ENCODE results near the gene UBE2L5.

UBE2L5 gene

GRCh38 chr13:30381049-30381448 lies 41.2 kb upstream of the UBE2L5 start:
- TF ChIP-seq TOX (CRISPR knock-in tag; IDR thresholded peaks at IDR 0.05; ENCODE audit: borderline replicate concordance): no peak
- no peak for TF ChIP-seq ZNF70 (CRISPR knock-in tag; IDR thresholded peaks at IDR 0.05)
- no peak for TF ChIP-seq ZFP30 (CRISPR knock-in tag; IDR thresholded peaks at IDR 0.05)
- TF ChIP-seq CSDC2 (CRISPR knock-in tag; IDR thresholded peaks at IDR 0.05): no peak
- no peak for TF ChIP-seq TCF4 (CRISPR knock-in tag; IDR thresholded peaks at IDR 0.05; ENCODE audit: borderline replicate concordance)
- no peak for TF ChIP-seq BACH2 (CRISPR knock-in tag; IDR thresholded peaks at IDR 0.05; ENCODE audit: borderline replicate concordance)
- no peak for ATAC-seq

GRCh38 chr13:30382836-30383525 lies 39.3 kb upstream of the UBE2L5 start:
- ATAC-seq: no peak
- no peak for TF ChIP-seq ZC3H10 (CRISPR knock-in tag; IDR thresholded peaks at IDR 0.05)
- no peak for TF ChIP-seq ARNTL (CRISPR knock-in tag; IDR thresholded peaks at IDR 0.05; ENCODE audit: borderline replicate concordance, low read depth)
- TF ChIP-seq ESRRG (CRISPR knock-in tag; IDR thresholded peaks at IDR 0.05): no peak
- TF ChIP-seq SNAI2 (CRISPR knock-in tag; IDR thresholded peaks at IDR 0.05): no peak
- no peak for TF ChIP-seq POU6F1 (CRISPR knock-in tag; IDR thresholded peaks at IDR 0.05; ENCODE audit: borderline replicate concordance, low read depth)
- no peak for TF ChIP-seq GLIS3 (CRISPR knock-in tag; IDR thresholded peaks at IDR 0.05)
- TF ChIP-seq ZNF8 (CRISPR knock-in tag; IDR thresholded peaks at IDR 0.05): no peak
- no peak for TF ChIP-seq OSR1 (CRISPR knock-in tag; IDR thresholded peaks at IDR 0.05)
- TF ChIP-seq PPARA (CRISPR knock-in tag; IDR thresholded peaks at IDR 0.05; ENCODE audit: borderline replicate concordance): no peak
- TF ChIP-seq PATZ1 (CRISPR knock-in tag; IDR thresholded peaks at IDR 0.05; ENCODE audit: borderline replicate concordance): no peak
- no peak for TF ChIP-seq TSHZ2 (CRISPR knock-in tag; IDR thresholded peaks at IDR 0.05)
- no peak for TF ChIP-seq CSDC2 (CRISPR knock-in tag; IDR thresholded peaks at IDR 0.05)
- no peak for TF ChIP-seq CSRNP3 (CRISPR knock-in tag; IDR thresholded peaks at IDR 0.05)
- no peak for TF ChIP-seq ZNF70 (CRISPR knock-in tag; IDR thresholded peaks at IDR 0.05)
- TF ChIP-seq BACH2 (CRISPR knock-in tag; IDR thresholded peaks at IDR 0.05; ENCODE audit: borderline replicate concordance): no peak
- TF ChIP-seq TOX (CRISPR knock-in tag; IDR thresholded peaks at IDR 0.05; ENCODE audit: borderline replicate concordance): no peak
- no peak for TF ChIP-seq ZFP3 (CRISPR knock-in tag; IDR thresholded peaks at IDR 0.05)
- TF ChIP-seq ZFP30 (CRISPR knock-in tag; IDR thresholded peaks at IDR 0.05): no peak

- TF ChIP-seq ZFP30 (CRISPR knock-in tag; IDR thresholded peaks at IDR 0.05) (no peak), ZFP3 (CRISPR knock-in tag; IDR thresholded peaks at IDR 0.05) (no peak), BACH2 (CRISPR knock-in tag; IDR thresholded peaks at IDR 0.05; ENCODE audit: borderline replicate concordance) (no peak), ARNTL (CRISPR knock-in tag; IDR thresholded peaks at IDR 0.05; ENCODE audit: borderline replicate concordance, low read depth) (no peak), OSR1 (CRISPR knock-in tag; IDR thresholded peaks at IDR 0.05) (no peak), CSRNP3 (CRISPR knock-in tag; IDR thresholded peaks at IDR 0.05) (no peak), CSDC2 (CRISPR knock-in tag; IDR thresholded peaks at IDR 0.05) (no peak), ISL1 (CRISPR knock-in tag; IDR thresholded peaks at IDR 0.05) (no peak), ZNF565 (CRISPR knock-in tag; conservative IDR thresholded peaks at IDR 0.05; ENCODE audit: low read depth) (no peak)
- ATAC-seq: no peak
Observed at GRCh38 chr13:30388406-30389283, 33.6 kb upstream of the UBE2L5 start.
